Activated T-helper 17 cell treated with anti-CD3 and anti-CD28 coated beads, Interleukin-2, amount 50 U/mL, for 72 hours (primary cell): ENCODE measurements around the gene SLC10A4. TPM values are rescaled to one million over a fixed set of nuclear protein-coding genes. Genes with fewer than 3 reads are reported as not detected.
"Not testable (repeated sequence)": the region's sequence is repeated elsewhere in the genome, so short reads cannot be mapped to it uniquely, and the experiment has no call there.

Experiments
- ATAC-seq: fragments of 150-1000 bp; cut with Tn5 transposase; replicated peaks from 2 replicates; pipeline ENCODE4 v1.10.0; 2021; ENCODE audit warnings: mild to moderate bottlenecking, moderate library complexity
- H3K27ac Mint-ChIP-seq: one replicate; pipeline ENCODE4 v1.8.0; 2022; ENCODE audit warnings: mixed read lengths
- H3K27me3 Mint-ChIP-seq: one replicate; pipeline ENCODE4 v1.8.0; 2022; ENCODE audit warnings: mixed read lengths
- H3K36me3 Mint-ChIP-seq: one replicate; pipeline ENCODE4 v1.8.0; 2022; ENCODE audit warnings: low read depth, mild to moderate bottlenecking, mixed read lengths
- H3K4me1 Mint-ChIP-seq: one replicate; pipeline ENCODE4 v1.8.0; 2022; ENCODE audit warnings: mixed read lengths
- H3K4me3 Mint-ChIP-seq: one replicate; pipeline ENCODE4 v1.8.0; 2022; ENCODE audit warnings: mild to moderate bottlenecking, mixed read lengths
- H3K9me3 Mint-ChIP-seq: one replicate; pipeline ENCODE4 v1.8.0; 2022; ENCODE audit warnings: mixed read lengths
- total RNA-seq, 2 donors: library from RNA; stranded (reverse); gene quantifications; one replicate each; pipeline ENCODE4 v1.2.3, GENCODE V29; 2022

The SLC10A4 gene, protein sequence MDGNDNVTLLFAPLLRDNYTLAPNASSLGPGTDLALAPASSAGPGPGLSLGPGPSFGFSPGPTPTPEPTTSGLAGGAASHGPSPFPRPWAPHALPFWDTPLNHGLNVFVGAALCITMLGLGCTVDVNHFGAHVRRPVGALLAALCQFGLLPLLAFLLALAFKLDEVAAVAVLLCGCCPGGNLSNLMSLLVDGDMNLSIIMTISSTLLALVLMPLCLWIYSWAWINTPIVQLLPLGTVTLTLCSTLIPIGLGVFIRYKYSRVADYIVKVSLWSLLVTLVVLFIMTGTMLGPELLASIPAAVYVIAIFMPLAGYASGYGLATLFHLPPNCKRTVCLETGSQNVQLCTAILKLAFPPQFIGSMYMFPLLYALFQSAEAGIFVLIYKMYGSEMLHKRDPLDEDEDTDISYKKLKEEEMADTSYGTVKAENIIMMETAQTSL
- total RNA-seq = not detected

- H3K36me3 Mint-ChIP-seq = no peaks in the 10 kb centered on the region
- peak; percentile 52 for ATAC-seq
- H3K27ac Mint-ChIP-seq = no peak within 1 kb of the TSS
- no peaks in the 10 kb centered on the region for H3K9me3 Mint-ChIP-seq
- no peaks in the 10 kb centered on the region for H3K4me1 Mint-ChIP-seq
- peaks cover 49% of the 10 kb centered on the region for H3K27me3 Mint-ChIP-seq
- H3K4me3 Mint-ChIP-seq = peak within 1 kb of the TSS; percentile 62
These were observed at the start of gene SLC10A4 for GRCh38 chr4:48483006-48483776. Gene SLC10A4 (plus strand): TSS chr4:48483343. CDS start chr4:48483562, 219 bp downstream.

DNA sequence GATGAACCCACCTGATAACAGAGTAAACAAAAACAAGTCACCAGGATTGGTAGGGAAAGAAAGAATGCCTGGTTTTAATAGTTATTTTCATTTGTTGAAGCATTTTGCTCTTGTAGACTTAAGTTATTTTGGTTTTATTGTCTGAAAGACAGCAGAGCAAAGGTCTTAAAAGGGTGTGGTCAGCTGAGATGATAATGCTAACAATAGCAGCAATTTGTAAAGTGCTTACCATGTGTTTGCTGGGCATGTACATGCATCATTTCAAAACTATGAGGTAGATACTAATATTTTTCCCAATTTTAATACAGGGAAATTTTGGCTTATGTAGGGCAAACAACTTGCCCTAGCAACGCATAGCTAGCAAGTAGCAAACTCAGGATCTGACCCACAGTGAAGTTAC, 46.8 kb upstream of the SLC10A4 start:
- peaks cover 8% of the 10 kb centered on the region for H3K4me1 Mint-ChIP-seq

GRCh38 chr4:48439988-48440387, 43.2 kb upstream of the SLC10A4 start:
- H3K9me3 Mint-ChIP-seq = no peaks in the 10 kb centered on the region
- ATAC-seq = no peak
- no peak overlapping the region for H3K4me3 Mint-ChIP-seq
- no peaks in the 10 kb centered on the region for H3K36me3 Mint-ChIP-seq
- H3K27ac Mint-ChIP-seq = no peak overlapping the region
- no peaks in the 10 kb centered on the region for H3K27me3 Mint-ChIP-seq
- H3K4me1 Mint-ChIP-seq = no peaks in the 10 kb centered on the region

More for the DNA sequence above, 46.8 kb upstream of the SLC10A4 start:
- no peak for ATAC-seq
- Mint-ChIP-seq H3K36me3 (no peaks in the 10 kb centered on the region), H3K9me3 (no peaks in the 10 kb centered on the region), H3K4me3 (no peak overlapping the region), H3K27ac (no peak overlapping the region), H3K27me3 (no peaks in the 10 kb centered on the region)

DNA sequence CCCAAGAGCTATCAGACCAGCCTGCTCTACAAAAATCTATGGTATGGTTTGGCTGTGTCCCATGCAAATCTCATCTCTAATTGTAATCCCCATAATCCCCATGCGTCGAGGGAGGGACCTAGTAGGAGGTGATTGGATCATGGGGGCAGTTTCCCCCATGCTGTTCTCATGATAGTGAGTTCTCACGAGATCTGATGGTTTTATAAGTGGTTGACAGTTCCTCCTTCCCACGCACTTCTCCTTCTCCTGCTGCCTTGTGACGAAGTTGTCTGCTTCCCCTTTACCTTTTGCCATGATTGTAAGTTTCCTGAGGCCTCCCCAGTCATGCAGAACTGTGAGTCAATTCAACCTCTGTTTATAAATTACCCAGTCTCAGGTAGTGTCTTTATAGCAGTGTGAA, 42.2 kb upstream of the SLC10A4 start:
- not testable (repeated sequence) for ATAC-seq, H3K36me3 Mint-ChIP-seq, H3K9me3 Mint-ChIP-seq, H3K27me3 Mint-ChIP-seq, H3K4me1 Mint-ChIP-seq, H3K4me3 Mint-ChIP-seq, H3K27ac Mint-ChIP-seq

DNA sequence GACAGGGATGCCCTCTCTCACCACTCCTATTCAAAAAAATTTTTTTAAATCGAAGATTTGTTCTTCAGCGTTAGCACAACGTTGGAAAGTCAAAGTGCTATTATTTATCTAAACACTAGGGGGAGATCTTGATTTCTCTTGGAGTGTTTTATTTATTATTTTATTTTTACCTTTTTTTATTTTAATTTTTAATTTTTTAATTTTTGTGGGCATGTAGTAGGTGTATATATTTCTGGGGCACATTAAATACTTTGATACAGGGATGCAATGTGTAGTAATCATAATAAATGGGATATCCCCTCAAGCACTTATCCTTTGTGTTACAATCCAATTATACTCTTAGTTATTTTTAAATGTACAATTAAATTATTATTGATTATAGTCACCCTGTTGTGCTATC, 37.4 kb upstream of the SLC10A4 start:
- Mint-ChIP-seq H3K36me3 (no peaks in the 10 kb centered on the region), H3K4me3 (no peak overlapping the region), H3K27me3 (peaks cover 7% of the 10 kb centered on the region), H3K9me3 (no peaks in the 10 kb centered on the region), H3K27ac (no peak overlapping the region), H3K4me1 (no peaks in the 10 kb centered on the region)
- no peak for ATAC-seq

DNA sequence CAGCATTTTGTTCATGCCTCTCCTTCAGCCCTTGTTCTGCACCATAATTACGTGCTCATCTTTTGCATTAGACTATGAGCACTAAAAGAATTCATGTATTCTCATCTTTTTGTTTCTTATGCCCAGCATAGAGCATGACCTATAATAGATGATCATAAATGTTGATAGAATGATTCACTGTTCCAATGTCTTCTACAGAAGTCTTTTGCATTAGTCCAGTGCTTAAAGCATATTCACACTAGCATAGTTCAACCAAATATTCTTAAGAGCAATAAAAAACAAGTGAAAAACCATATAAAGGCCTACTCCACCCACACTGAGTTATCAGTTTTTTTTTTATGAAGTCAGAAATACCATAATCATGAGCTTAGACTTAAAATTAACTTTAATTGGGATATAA, 36.5 kb upstream of the SLC10A4 start:
- Mint-ChIP-seq H3K4me3 (no peak overlapping the region), H3K36me3 (no peaks in the 10 kb centered on the region), H3K4me1 (no peaks in the 10 kb centered on the region), H3K27me3 (peaks cover 7% of the 10 kb centered on the region), H3K27ac (no peak overlapping the region), H3K9me3 (no peaks in the 10 kb centered on the region)
- ATAC-seq = no peak

DNA sequence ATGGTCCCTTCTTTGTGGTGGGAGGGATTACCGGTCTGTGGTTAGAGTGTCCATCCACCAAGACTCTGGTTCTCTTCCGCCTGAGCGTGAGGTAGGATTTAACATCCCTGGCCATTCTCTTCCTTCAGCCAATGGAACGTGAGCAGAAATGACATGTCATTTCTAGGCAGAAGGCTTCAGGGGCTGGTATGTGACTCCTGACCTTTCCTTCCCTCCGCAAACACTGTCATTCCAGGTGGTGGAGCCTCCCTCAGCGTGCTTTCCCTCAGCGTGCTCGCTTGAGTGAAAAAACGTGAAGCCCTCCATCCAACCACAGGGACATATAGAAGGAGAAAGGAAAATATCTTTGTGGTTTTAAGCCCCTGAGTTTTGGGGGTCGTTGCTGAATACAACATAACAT, 34.0 kb upstream of the SLC10A4 start:
- Mint-ChIP-seq H3K27ac (no peak overlapping the region), H3K4me1 (no peaks in the 10 kb centered on the region), H3K36me3 (no peaks in the 10 kb centered on the region), H3K27me3 (peaks cover 14% of the 10 kb centered on the region), H3K9me3 (no peaks in the 10 kb centered on the region), H3K4me3 (no peak overlapping the region)
- ATAC-seq = no peak

DNA sequence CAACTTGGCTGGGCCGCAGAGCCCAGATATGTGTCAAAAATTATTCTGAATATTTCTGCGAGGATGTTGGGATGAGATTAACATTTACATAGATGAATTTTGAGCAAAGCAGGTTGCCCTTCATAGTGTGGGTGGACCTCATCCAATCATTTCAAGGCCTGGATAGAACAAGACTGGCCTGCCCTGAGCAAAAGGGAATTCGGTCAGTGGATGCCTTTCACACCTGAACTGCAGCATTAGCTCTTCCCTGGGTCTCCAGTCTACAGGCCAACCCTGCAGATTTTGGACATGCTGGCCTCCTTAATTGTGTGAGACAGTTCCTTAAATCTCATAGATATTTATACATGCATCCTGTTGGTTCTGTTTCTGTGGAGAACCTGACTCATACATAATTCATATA, 32.4 kb upstream of the SLC10A4 start:
- Mint-ChIP-seq H3K27me3 (peaks cover 23% of the 10 kb centered on the region), H3K9me3 (no peaks in the 10 kb centered on the region), H3K4me3 (no peak overlapping the region), H3K36me3 (no peaks in the 10 kb centered on the region), H3K27ac (no peak overlapping the region), H3K4me1 (no peaks in the 10 kb centered on the region)
- no peak for ATAC-seq

DNA sequence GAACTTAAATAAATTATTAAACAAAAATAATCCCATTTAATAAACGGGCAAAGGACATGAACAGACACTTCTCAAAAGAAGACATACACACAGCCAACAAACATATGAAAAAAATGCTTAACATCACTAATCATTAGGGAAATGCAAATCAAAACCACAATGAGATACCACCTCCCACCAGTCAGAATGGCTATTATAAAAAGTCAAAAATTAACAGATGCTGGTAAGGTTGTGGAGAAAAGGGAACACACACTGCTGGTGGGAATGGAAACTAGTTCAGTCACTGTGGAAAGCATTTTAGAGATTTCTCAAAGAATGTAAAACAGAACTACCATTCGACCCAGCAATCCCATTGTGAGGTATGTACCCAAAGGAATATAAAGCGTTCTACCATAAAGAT, 31.5 kb upstream of the SLC10A4 start:
- not testable (repeated sequence) for H3K36me3 Mint-ChIP-seq, H3K4me1 Mint-ChIP-seq, ATAC-seq, H3K9me3 Mint-ChIP-seq, H3K4me3 Mint-ChIP-seq, H3K27ac Mint-ChIP-seq
- peaks cover 25% of the 10 kb centered on the region for H3K27me3 Mint-ChIP-seq

GRCh38 chr4:48454591-48454990, 28.6 kb upstream of the SLC10A4 start:
- no peaks in the 10 kb centered on the region for H3K4me1 Mint-ChIP-seq
- H3K27me3 Mint-ChIP-seq = peaks cover 20% of the 10 kb centered on the region
- H3K4me3 Mint-ChIP-seq = no peak overlapping the region
- no peak overlapping the region for H3K27ac Mint-ChIP-seq
- ATAC-seq = no peak
- H3K9me3 Mint-ChIP-seq = no peaks in the 10 kb centered on the region
- no peaks in the 10 kb centered on the region for H3K36me3 Mint-ChIP-seq

DNA sequence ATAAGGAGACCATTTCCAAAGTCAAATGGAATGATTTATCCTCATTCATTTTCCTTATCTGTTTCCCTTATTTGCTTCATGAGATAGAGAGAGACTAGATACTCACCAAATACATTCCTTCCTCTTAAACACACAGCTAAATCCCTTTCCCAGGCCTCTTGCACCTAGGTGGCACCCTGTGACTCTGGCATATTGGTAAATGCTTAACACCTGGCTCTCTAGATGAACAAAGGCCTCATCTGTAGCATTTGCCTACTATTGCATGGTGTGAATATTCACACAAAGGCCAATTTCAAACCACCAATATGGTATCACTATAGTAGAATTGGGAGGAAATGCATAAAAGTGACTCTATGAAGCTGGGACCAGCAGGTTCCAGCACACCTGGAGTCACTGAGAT, 22.1 kb upstream of the SLC10A4 start:
- no peaks in the 10 kb centered on the region for H3K36me3 Mint-ChIP-seq
- H3K27ac Mint-ChIP-seq = no peak overlapping the region

GRCh38 chr4:48462363-48462762, 20.8 kb upstream of the SLC10A4 start:
- Mint-ChIP-seq H3K27me3 (no peaks in the 10 kb centered on the region), H3K36me3 (no peaks in the 10 kb centered on the region), H3K9me3 (no peaks in the 10 kb centered on the region), H3K4me3 (no peak overlapping the region), H3K4me1 (no peaks in the 10 kb centered on the region), H3K27ac (no peak overlapping the region)
- no peak for ATAC-seq

More for the DNA sequence above, 22.1 kb upstream of the SLC10A4 start:
- H3K4me1 Mint-ChIP-seq = no peaks in the 10 kb centered on the region
- H3K27me3 Mint-ChIP-seq = no peaks in the 10 kb centered on the region
- ATAC-seq = no peak
- H3K4me3 Mint-ChIP-seq = no peak overlapping the region
- no peaks in the 10 kb centered on the region for H3K9me3 Mint-ChIP-seq

GRCh38 chr4:48467442-48467841, 15.7 kb upstream of the SLC10A4 start:
- Mint-ChIP-seq H3K27ac (no peak overlapping the region), H3K4me3 (no peak overlapping the region), H3K4me1 (no peaks in the 10 kb centered on the region), H3K9me3 (no peaks in the 10 kb centered on the region), H3K27me3 (peaks cover 4% of the 10 kb centered on the region), H3K36me3 (no peaks in the 10 kb centered on the region)
- ATAC-seq = no peak

GRCh38 chr4:48467891-48468290, 15.3 kb upstream of the SLC10A4 start:
- H3K9me3 Mint-ChIP-seq = no peaks in the 10 kb centered on the region
- no peak overlapping the region for H3K27ac Mint-ChIP-seq
- H3K36me3 Mint-ChIP-seq = no peaks in the 10 kb centered on the region
- H3K4me1 Mint-ChIP-seq = no peaks in the 10 kb centered on the region
- peaks cover 4% of the 10 kb centered on the region for H3K27me3 Mint-ChIP-seq
- no peak for ATAC-seq
- H3K4me3 Mint-ChIP-seq = no peak overlapping the region

DNA sequence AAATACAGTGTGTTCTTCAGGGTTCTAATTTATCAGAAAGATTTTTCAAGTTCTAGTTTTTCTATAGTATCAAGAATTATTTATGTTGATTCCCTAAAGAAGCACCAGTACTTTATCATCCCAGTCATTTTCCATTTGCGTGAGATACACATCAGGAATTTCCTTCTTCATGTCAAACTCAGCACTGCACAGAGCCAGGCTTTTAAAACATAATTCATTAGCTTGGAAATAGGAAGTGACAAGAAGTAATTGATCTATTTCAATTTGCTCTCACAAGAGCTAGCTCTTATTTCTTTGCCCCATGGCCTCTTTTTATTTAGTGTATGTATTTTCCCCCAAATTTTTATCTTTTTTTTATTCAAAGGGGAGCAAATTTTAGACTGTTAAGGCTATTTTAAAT, 13.0 kb upstream of the SLC10A4 start:
- Mint-ChIP-seq H3K4me3 (no peak overlapping the region), H3K4me1 (no peaks in the 10 kb centered on the region), H3K27me3 (peaks cover 4% of the 10 kb centered on the region), H3K9me3 (no peaks in the 10 kb centered on the region), H3K27ac (no peak overlapping the region), H3K36me3 (no peaks in the 10 kb centered on the region)
- ATAC-seq = no peak
